ENCODE results near the gene ALG11.
"Not testable (repeated sequence)": the region's sequence is repeated elsewhere in the genome, so short reads cannot be mapped to it uniquely, and the experiment has no call there.

The ALG11 gene

GRCh38 chr13:52029569-52029968 is 17.4 kb downstream of the ALG11 start:
- DNase-seq (ENCODE audit: low spot score): no peak

- DNase-seq (ENCODE audit: low spot score): not testable (repeated sequence)
Measured at GRCh38 chr13:52030401-52030800, 18.2 kb downstream of the ALG11 start.

GRCh38 chr13:52033039-52033438 is 20.8 kb downstream of the ALG11 start:
- DNase-seq (ENCODE audit: low spot score): no peak

GRCh38 chr13:52034616-52035226 is 22.5 kb downstream of the ALG11 start:
- no peak for DNase-seq (ENCODE audit: low spot score)

GRCh38 chr13:52036037-52036436 is 23.8 kb downstream of the ALG11 start:
- no peak for DNase-seq (ENCODE audit: low spot score)

- DNase-seq (ENCODE audit: low spot score): no peak
Measured at GRCh38 chr13:52043675-52044074, 31.5 kb downstream of the ALG11 start.

GRCh38 chr13:52047463-52047862 is 35.3 kb downstream of the ALG11 start:
- no peak for DNase-seq (ENCODE audit: low spot score)

GRCh38 chr13:52048516-52048915 is 36.3 kb downstream of the ALG11 start:
- DNase-seq (ENCODE audit: low spot score): no peak

GRCh38 chr13:52051400-52051799 is 39.2 kb downstream of the ALG11 start:
- DNase-seq (ENCODE audit: low spot score): no peak

- no peak for DNase-seq (ENCODE audit: low spot score)
Measured at GRCh38 chr13:52053460-52053859, 41.3 kb downstream of the ALG11 start.

- not testable (repeated sequence) for DNase-seq (ENCODE audit: low spot score)
Measured at GRCh38 chr13:52061064-52061463, 48.9 kb downstream of the ALG11 start.

GRCh38 chr13:52061587-52061986 is 49.4 kb downstream of the ALG11 start:
- DNase-seq (ENCODE audit: low spot score): no peak

GRCh38 chr13:52067237-52067636 is 55.0 kb downstream of the ALG11 start:
- no peak for DNase-seq (ENCODE audit: low spot score)

- no peak for DNase-seq (ENCODE audit: low spot score)
Measured at GRCh38 chr13:52070929-52071523, 58.8 kb downstream of the ALG11 start.

Data from hematopoietic multipotent progenitor cell treated with erythropoietin and hydrocortisone succinate and interleukin-3 and kit ligand, for 17 days (in vitro differentiated cells).